Fibroblast of lung (primary cell): ENCODE measurements around the gene RRBP1. TPM values are rescaled to one million over a fixed set of nuclear protein-coding genes. Genes with fewer than 3 reads are reported as not detected.

Experiments
- DNase-seq, 2 donors: peaks; one replicate each; pipeline versions ENCODE4 v3.0.0 to v3.0.0-alpha.2; 2010; ENCODE audit warnings: low read depth in 2 of 2
- H2AFZ ChIP-seq: 2 replicates; pipeline ENCODE4 v1.5.1; 2012; ENCODE audit warnings: low read length, control low read depth, inconsistent platforms
- H3K27ac ChIP-seq: 2 replicates; pipeline ENCODE4 v1.5.1; 2011; ENCODE audit warnings: low read length, control low read depth; ENCODE audit not compliant: insufficient read depth
- H3K27me3 ChIP-seq: 2 replicates; pipeline ENCODE4 v1.5.1; 2011; ENCODE audit warnings: mild to moderate bottlenecking, low read length; ENCODE audit not compliant: control insufficient read depth, insufficient read depth
- H3K36me3 ChIP-seq: 2 replicates; pipeline ENCODE4 v1.5.1; 2011; ENCODE audit warnings: low read length; ENCODE audit not compliant: control insufficient read depth, insufficient read depth
- H3K4me1 ChIP-seq: 2 replicates; pipeline ENCODE4 v1.5.1; 2011; ENCODE audit warnings: low read length; ENCODE audit not compliant: control insufficient read depth, insufficient read depth; ENCODE audit errors: extremely low read depth
- H3K4me2 ChIP-seq: 2 replicates; pipeline ENCODE4 v1.5.1; 2011; ENCODE audit warnings: low read length, control low read depth; ENCODE audit not compliant: insufficient read depth; ENCODE audit errors: extremely low read depth
- H3K4me3 ChIP-seq, 4 experiments: fragments of 200-600 bp in 1 of 4; sonication (generic) in 1 of 4; replicated peaks in 1 of 4; 2 replicates each; pipeline ENCODE4 v1.5.1; 2011 to 2016; ENCODE audit warnings: low read length in 4 of 4, low read depth in 3 of 4, mild to moderate bottlenecking in 3 of 4, control low read depth in 2 of 4, inconsistent platforms in 1 of 4, mixed read lengths in 1 of 4; ENCODE audit not compliant: insufficient read depth in 1 of 4; ENCODE audit errors: control extremely low read depth in 1 of 4
- H3K79me2 ChIP-seq: 2 replicates; pipeline ENCODE4 v1.5.1; 2012; ENCODE audit warnings: mild to moderate bottlenecking, low read length, inconsistent platforms; ENCODE audit not compliant: control insufficient read depth, insufficient read depth
- H3K9ac ChIP-seq: 2 replicates; pipeline ENCODE4 v1.5.1; 2011; ENCODE audit warnings: mild to moderate bottlenecking, low read length, control low read depth; ENCODE audit not compliant: insufficient read depth
- H3K9me3 ChIP-seq: 2 replicates; pipeline ENCODE4 v1.5.1; 2012; ENCODE audit warnings: low read depth, low read length; ENCODE audit not compliant: control insufficient read depth, insufficient read depth
- H4K20me1 ChIP-seq: 2 replicates; pipeline ENCODE4 v1.5.1; 2011; ENCODE audit warnings: low read length; ENCODE audit not compliant: control insufficient read depth, insufficient read depth; ENCODE audit errors: extremely low read depth
- EZH2 ChIP-seq: IDR thresholded peaks from 2 replicates; pipeline ENCODE4 v1.5.1; 2012; ENCODE audit warnings: low read length, control low read depth, mild to moderate bottlenecking; ENCODE audit errors: missing control alignments
- polyA plus RNA-seq, 2 donors: library from polyadenylated mRNA; depleted of rRNA in 1 of 2; stranded (reverse) in 1 of 2; unstranded in 1 of 2; fragments of >200 nt; gene quantifications; 2 replicates each; pipeline ENCODE4 v1.2.1, GENCODE V29; 2011 to 2012; ENCODE audit warnings: missing spikeins in 1 of 2
- total RNA-seq: library from RNA; depleted of rRNA; stranded (reverse); fragments of >200 nt; gene quantifications from 2 replicates; pipeline ENCODE4 v1.2.1, GENCODE V29; 2014
- TF ChIP-seq, protein P1 (sequence below), 2 donors: IDR thresholded peaks in 1 of 2; conservative IDR thresholded peaks in 1 of 2; 1 replicate in 1 of 2; 2 replicates in 1 of 2; pipeline ENCODE4 v1.5.1; 2011 to 2012; ENCODE audit warnings: low read length in 2 of 2, control low read depth in 1 of 2, inconsistent platforms in 1 of 2, low read depth in 1 of 2, mild to moderate bottlenecking in 1 of 2

The RRBP1 gene
- total and polyA plus RNA-seq, 2 donors (not counting 1 experiment from before 2014, with no cell fraction given) = 169 to 233 TPM

DNA sequence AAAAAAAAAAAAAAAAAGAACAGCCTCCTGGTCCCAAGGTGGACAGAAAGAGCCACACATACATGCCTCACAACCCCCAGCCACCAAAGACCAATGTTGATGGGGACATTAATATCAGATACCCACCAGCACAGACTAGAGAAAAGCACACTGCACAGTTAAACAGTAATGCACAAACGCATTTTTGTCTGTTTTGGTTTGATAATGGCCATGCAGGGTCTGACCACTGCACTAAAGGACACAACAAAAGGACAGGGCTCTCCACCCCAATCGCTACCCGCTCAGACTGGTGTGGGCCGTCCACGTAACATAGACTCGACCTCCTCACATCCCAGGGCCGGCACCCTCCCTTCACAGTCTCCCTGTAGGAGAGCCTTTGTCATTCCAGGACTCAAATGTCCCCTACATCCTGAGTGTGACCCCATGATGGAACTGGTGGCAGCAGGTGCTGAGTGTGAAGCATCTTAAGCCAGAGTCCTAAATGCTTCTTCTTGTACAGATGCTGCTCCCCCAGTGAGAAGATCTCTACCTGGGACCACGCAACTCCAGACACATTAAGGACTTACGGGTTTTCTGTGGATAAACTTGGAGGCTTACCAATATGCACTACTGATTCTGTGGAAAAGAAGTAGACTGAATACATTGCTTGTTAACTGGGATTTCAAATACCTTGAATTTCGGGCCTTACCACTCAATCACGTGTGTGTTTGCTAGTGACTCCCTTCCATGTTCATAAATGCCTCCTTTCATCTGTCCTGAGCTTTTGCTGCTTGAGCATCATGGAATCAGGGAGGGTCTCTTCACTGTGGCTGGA lies 28.0 kb downstream of the RRBP1 start:
- no peak overlapping the region for H2AFZ ChIP-seq
- DNase-seq = no peak
- H3K4me2 ChIP-seq = no peak overlapping the region
- H3K9me3 ChIP-seq = no peaks in the 10 kb centered on the region
- TF ChIP-seq EZH2 = no peak
- H4K20me1 ChIP-seq = peaks cover 4% of the 10 kb centered on the region
- no peak overlapping the region for H3K27ac ChIP-seq
- no peak overlapping the region for H3K9ac ChIP-seq
- H3K79me2 ChIP-seq = peaks cover 84% of the 10 kb centered on the region
- no peaks in the 10 kb centered on the region for H3K27me3 ChIP-seq
- no peak overlapping the region for H3K4me3 ChIP-seq
- H3K4me1 ChIP-seq = peaks cover 22% of the 10 kb centered on the region
- H3K36me3 ChIP-seq = peaks cover 26% of the 10 kb centered on the region

DNA sequence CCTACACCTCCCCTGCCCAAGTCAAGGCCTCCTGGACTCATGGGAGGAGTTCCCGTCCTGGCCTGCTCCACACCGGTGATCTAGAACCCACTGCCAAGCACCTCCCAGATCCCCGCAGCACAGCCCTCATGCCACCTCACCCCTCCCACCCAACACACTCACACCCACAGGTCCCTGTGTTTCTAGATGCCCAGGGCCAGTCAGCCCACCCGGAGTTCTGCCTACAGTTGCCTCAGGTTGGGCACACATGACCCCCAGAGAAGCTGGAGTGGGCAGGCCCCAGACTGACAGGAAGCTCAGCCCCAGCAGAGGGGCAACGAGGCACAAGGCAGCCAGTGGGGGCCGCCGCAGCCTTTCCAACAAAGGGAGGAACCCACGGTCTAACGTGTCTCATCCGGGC lies 29.6 kb downstream of the RRBP1 start:
- Histone ChIP-seq H3K4me1 (peaks cover 27% of the 10 kb centered on the region), H3K4me3 (no peak overlapping the region), H3K9me3 (no peaks in the 10 kb centered on the region), H3K9ac (no peak overlapping the region), H3K27me3 (no peaks in the 10 kb centered on the region), H3K79me2 (peaks cover 85% of the 10 kb centered on the region), H3K27ac (no peak overlapping the region), H2AFZ (no peak overlapping the region), H3K36me3 (peaks cover 17% of the 10 kb centered on the region), H3K4me2 (no peak overlapping the region), H4K20me1 (no peaks in the 10 kb centered on the region)
- TF ChIP-seq, protein P1, sequence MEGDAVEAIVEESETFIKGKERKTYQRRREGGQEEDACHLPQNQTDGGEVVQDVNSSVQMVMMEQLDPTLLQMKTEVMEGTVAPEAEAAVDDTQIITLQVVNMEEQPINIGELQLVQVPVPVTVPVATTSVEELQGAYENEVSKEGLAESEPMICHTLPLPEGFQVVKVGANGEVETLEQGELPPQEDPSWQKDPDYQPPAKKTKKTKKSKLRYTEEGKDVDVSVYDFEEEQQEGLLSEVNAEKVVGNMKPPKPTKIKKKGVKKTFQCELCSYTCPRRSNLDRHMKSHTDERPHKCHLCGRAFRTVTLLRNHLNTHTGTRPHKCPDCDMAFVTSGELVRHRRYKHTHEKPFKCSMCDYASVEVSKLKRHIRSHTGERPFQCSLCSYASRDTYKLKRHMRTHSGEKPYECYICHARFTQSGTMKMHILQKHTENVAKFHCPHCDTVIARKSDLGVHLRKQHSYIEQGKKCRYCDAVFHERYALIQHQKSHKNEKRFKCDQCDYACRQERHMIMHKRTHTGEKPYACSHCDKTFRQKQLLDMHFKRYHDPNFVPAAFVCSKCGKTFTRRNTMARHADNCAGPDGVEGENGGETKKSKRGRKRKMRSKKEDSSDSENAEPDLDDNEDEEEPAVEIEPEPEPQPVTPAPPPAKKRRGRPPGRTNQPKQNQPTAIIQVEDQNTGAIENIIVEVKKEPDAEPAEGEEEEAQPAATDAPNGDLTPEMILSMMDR (conservative IDR thresholded peaks at IDR 0.05 in 1 of 2, IDR thresholded peaks at IDR 0.05 in 1 of 2; ENCODE audit: low read depth in 1 of 2, low read length in 2 of 2) = no peak
- TF ChIP-seq EZH2 = no peak
- DNase-seq = no peak

DNA sequence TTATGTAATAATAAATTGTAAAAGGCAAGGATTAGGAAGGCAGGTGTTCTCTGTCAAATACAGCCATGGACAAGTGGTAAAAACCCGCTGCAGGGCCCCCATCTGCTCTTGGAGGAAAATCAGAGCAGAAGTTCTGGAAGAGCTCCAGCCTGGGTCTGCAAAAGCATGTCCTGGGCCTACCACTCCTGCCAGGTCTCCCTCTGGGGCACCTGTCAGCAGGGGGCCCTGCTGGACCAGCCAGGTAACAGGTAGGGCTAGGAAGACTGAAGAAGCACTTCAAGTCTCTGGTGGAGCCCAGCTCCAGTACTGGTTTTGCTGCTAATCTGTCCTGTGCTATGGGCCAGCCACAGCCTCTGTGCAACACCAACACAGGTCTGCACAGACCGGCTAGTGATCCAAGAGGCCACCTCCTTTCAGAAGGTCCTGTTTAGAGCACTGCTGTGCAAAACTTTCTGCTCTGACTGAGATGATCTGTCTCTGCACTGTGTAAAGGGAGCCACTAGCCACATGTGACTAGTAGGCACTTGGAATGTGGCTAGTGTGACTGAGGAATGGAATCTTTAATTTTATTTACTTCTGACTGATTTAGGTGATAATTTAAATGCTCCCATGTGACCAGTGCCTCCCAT lies 30.2 kb downstream of the RRBP1 start:
- H3K9me3 ChIP-seq = no peaks in the 10 kb centered on the region
- H3K36me3 ChIP-seq = peaks cover 14% of the 10 kb centered on the region
- DNase-seq = peak in 1 of 2 donors; percentile 54
- H3K27ac ChIP-seq = no peak overlapping the region
- H3K27me3 ChIP-seq = no peaks in the 10 kb centered on the region
- peaks cover 85% of the 10 kb centered on the region for H3K79me2 ChIP-seq
- H3K4me1 ChIP-seq = peaks cover 27% of the 10 kb centered on the region
- TF ChIP-seq, protein P1 (conservative IDR thresholded peaks at IDR 0.05 in 1 of 2, IDR thresholded peaks at IDR 0.05 in 1 of 2; ENCODE audit: low read depth in 1 of 2, low read length in 2 of 2) = no peak
- no peak for TF ChIP-seq EZH2
- H4K20me1 ChIP-seq = no peaks in the 10 kb centered on the region
- H3K9ac ChIP-seq = no peak overlapping the region
- H2AFZ ChIP-seq = no peak overlapping the region
- no peak overlapping the region for H3K4me2 ChIP-seq
- no peak overlapping the region for H3K4me3 ChIP-seq
